GM23338 (cell line): ENCODE results near the gene TCF7L1.

Experiments
- CREB1 ChIP-seq: fragments of 250-450 bp; sonication (Bioruptor Pico); IDR thresholded peaks from 2 replicates; pipeline ENCODE4 v1.5.0; 2020; ENCODE audit warnings: low read depth, mild to moderate bottlenecking, moderate library complexity
- EZH2 ChIP-seq: fragments of 200-600 bp; sonication (generic); IDR thresholded peaks from one replicate; pipeline ENCODE4 v1.8.0; 2017; ENCODE audit warnings: antibody characterized with exemption, mild to moderate bottlenecking, low read depth; ENCODE audit not compliant: unreplicated experiment
- EZH2phosphoT487 ChIP-seq: fragments of 200-600 bp; sonication (generic); IDR thresholded peaks from one replicate; pipeline ENCODE4 v1.8.1; 2018; ENCODE audit warnings: antibody characterized with exemption; ENCODE audit not compliant: unreplicated experiment
- JUNB ChIP-seq: IDR thresholded peaks from one replicate; pipeline ENCODE4 v1.6.1; 2016; ENCODE audit warnings: antibody characterized with exemption; ENCODE audit not compliant: unreplicated experiment
- POLR2AphosphoS5 ChIP-seq: IDR thresholded peaks from 2 replicates; pipeline ENCODE4 v1.6.1; 2016; ENCODE audit warnings: antibody characterized with exemption, low read depth
- TF ChIP-seq, protein P1 (sequence below), 2 experiments: fragments of 200-600 bp in 1 of 2; sonication (generic) in 1 of 2; conservative IDR thresholded peaks; 2 replicates each; pipeline versions ENCODE4 v1.5.1 to v1.6.1; 2016 to 2017; ENCODE audit warnings: antibody characterized with exemption in 2 of 2, low read depth in 2 of 2, mild to moderate bottlenecking in 2 of 2, moderate library complexity in 1 of 2

DNA sequence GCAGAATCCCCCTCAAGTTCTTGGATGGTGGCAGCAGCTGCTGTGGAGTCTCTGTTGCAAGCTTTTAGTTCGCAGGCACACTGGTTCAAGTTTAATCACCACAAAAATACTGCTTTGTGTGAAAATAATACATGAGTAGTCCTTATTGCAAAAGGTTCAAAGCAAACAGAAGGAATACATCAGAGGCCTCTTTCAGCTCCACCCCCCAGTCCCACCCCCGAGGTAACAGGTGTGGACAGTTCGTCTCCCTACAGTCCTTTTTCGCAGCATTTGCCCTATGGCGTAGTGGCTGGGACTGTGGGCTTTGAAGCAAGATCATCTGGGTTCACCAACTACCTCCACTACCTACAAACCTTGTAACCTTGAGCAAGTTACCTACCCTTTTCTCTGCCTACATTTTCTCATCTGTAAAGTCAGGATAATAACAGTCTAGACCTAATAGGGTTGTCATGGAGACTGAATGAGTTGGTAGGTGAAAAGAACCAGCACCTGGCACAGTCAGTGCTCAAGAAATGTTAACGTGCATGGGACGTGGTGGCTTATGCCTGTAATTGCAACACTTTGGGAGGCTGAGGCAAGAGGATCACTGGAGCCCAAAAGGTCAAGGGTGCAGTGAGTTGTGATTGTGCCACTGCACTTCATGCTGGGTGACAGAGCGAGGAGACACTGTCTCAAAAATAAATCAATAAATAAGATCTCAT, 61.7 kb downstream of the TCF7L1 start:
- TF ChIP-seq, protein P1, sequence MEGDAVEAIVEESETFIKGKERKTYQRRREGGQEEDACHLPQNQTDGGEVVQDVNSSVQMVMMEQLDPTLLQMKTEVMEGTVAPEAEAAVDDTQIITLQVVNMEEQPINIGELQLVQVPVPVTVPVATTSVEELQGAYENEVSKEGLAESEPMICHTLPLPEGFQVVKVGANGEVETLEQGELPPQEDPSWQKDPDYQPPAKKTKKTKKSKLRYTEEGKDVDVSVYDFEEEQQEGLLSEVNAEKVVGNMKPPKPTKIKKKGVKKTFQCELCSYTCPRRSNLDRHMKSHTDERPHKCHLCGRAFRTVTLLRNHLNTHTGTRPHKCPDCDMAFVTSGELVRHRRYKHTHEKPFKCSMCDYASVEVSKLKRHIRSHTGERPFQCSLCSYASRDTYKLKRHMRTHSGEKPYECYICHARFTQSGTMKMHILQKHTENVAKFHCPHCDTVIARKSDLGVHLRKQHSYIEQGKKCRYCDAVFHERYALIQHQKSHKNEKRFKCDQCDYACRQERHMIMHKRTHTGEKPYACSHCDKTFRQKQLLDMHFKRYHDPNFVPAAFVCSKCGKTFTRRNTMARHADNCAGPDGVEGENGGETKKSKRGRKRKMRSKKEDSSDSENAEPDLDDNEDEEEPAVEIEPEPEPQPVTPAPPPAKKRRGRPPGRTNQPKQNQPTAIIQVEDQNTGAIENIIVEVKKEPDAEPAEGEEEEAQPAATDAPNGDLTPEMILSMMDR (conservative IDR thresholded peaks at IDR 0.05; ENCODE audit: low read depth in 2 of 2): no peak
- no peak for TF ChIP-seq POLR2AphosphoS5
- no peak for TF ChIP-seq EZH2phosphoT487
- no peak for TF ChIP-seq EZH2
- no peak for TF ChIP-seq JUNB
- TF ChIP-seq CREB1: no peak
